GM03348 (cell line): Measurements from ENCODE around the gene KDM4B.
A peak's percentile ranks its signal among the peaks of the same experiment; 100 is the strongest.

Experiments
- DNase-seq: peaks from one replicate; pipeline ENCODE4 v3.0.0; 2012; ENCODE audit warnings: low spot score

Gene KDM4B

DNA sequence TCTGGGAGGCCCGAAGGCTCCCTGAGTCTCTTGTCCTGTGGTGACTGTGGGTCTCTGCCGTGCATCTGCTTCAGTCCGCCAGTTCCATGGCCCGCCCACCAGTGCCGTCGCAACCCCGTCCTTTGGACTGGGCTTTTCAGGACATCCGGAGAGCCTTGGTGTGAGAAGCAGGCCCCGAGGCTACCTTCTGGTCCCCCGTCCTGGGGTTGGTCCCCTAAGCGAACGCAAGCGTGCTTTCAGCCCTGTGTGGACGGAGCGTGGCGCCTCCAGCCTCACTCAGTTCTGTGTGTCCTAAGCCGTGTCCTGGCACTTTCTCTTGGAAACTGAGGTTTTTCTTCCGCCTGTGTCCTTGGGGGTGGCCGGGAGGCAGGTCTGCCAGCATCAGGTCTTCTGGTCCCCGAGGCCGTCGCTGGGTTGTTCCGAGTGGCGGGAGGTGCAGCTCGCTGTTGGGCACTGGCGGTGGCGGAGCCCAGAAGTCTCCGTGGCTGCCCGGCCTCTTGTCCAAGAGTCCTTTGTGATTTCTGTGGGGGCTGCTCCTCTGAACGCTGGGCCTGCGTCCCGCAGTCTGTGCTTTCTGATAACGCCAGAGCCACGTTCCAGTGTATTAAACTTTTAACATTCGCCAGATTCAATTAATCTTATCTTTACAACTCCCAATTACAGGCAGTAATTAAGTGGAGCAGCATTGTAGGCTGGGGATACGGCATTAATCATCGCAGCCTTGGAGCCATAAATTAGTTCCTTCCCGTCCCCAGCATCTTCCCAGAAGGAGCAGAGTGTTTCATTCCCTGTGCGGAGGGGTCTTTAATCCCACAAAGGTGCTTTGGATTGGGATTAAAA lies 99.5 kb downstream of the KDM4B start:
- DNase-seq: no peak

DNA sequence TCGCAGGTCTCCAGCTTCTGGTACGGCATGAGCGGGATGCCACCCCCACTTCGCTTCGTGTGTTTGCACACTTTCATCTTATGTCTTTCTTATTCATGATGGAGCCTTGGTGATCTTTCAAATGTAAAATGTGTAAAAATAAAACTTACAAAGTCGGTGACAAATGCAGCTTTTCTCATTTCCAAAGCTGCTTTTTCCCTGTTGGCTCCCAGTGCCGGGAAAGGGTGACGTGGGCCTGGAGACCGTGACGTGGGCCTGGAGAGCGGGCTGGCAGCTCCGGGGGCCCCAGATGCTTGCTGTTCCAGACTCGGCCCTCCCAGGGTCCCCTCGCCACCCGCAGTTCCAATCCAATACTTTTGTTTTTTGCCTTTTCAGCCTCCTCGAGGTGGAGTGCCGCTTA lies 101.4 kb downstream of the KDM4B start:
- DNase-seq: no peak

DNA sequence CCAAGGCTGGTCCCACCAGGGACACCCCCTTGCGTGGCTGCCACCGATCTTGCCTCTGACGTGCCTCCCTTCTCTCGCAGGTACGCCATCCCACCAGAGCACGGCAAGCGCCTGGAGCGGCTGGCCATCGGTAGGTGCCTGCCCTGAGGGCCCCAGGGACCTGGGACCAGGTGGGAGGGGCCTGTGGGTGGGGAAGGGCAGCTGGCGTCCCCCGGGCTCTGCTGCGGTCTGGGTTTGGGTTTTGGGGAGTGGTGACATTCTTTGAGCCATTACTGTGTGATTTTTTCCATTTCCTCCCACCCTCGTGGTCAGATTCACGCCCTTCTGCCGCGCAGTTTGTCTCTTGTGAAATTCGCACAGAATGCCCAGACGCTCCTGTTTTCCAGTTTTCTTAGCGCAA lies 102.0 kb downstream of the KDM4B start:
- no peak for DNase-seq

- DNase-seq: no peak
Observed at GRCh38 chr19:5071579-5071978, 102.7 kb downstream of the KDM4B start.

GRCh38 chr19:5072115-5072514 lies 103.2 kb downstream of the KDM4B start:
- no peak for DNase-seq

DNA sequence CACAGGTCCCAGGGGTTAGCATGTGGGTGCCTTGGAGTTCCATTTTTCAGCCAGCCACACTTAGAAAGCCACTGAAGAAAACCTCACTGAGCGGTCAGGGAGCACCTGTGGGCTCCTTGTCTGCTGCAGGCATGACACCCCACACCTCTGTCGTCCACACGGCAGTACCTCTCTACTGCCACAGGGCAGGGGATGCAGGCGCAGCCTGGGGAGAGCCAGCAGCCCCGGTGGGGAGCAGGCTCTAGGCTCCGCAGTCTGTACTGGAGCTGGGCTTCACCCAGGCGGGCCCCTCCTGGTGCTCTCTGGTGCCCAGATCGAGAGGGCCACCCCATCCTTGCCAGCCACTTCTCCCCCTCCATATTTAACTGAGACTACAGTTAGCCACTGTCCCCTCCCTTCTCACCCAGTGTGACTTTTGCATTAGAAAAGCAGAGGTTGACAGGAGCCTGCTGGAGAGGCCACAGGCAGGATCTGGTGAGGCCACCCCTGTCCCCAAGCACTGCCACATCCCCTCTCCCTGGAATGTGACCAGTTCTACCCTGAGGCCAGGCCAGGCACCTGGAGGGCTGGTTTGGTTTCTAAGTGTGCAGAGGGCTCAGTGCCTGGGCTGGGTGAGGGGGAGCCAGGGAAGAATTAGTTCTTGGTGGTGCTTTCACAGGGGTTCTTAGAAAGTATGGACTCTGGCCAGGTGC lies 104.4 kb downstream of the KDM4B start:
- no peak for DNase-seq

DNA sequence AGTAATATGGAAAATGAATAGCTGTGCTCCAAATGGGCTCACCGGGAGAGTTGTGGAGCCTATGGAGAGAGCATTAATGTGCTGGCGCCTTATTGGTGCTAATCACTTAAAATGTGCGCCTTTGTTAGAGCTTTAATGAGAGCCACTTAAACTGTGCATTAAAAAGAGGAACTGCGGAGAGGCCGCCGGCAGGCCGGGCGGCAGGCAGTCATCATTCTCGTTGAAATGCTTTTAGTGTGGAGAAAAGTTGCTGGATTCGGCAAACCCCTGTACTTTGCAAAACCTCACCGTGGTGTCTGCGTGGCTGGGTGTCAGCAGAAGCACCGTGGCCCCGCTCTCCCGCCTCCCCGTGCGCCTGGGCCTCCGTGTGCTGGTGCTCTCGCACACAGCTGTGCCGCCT lies 105.5 kb downstream of the KDM4B start:
- DNase-seq: no peak

- DNase-seq: no peak
Observed at GRCh38 chr19:5074830-5075394, 106.0 kb downstream of the KDM4B start.

GRCh38 chr19:5075597-5075996 lies 106.7 kb downstream of the KDM4B start:
- no peak for DNase-seq

GRCh38 chr19:5076440-5077208 lies 107.7 kb downstream of the KDM4B start:
- no peak for DNase-seq

GRCh38 chr19:5077209-5077515 lies 108.2 kb downstream of the KDM4B start:
- no peak for DNase-seq

GRCh38 chr19:5078182-5078581 lies 109.3 kb downstream of the KDM4B start:
- no peak for DNase-seq

- DNase-seq: no peak
Observed at GRCh38 chr19:5078666-5079065, 109.8 kb downstream of the KDM4B start.

GRCh38 chr19:5079071-5079774 lies 110.3 kb downstream of the KDM4B start:
- DNase-seq: no peak

DNA sequence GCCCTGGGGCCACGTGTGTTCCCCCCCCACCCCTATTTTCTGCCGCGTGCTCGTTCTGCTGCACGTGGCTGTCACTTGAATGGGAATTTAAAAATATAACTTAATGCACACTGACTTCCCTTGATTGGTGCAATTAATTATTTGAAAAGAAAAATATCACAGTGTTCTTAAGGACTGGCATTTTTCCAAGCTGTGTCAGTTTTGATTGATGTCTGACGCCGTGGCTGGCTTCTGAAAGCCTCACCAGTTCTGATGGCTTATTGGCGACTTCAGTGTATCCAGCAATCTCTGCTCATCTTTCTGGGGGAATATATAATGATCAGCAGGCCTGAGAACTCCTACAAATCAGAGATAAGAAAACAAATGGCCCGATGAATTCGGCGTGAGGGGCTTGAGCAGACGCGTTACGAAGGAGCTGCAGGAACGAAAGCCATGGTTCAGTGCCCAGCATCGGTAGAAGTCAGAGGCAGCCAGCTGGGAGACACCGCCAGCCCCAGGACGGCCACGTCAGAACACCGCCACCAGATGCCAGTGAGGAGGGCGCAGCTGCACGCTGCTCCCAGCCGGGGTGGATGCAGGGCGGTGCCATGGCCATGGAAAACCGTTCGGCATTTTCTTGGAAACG lies 111.2 kb downstream of the KDM4B start:
- DNase-seq: no peak

- DNase-seq: no peak
Observed at GRCh38 chr19:5080809-5081208, 111.9 kb downstream of the KDM4B start.

DNA sequence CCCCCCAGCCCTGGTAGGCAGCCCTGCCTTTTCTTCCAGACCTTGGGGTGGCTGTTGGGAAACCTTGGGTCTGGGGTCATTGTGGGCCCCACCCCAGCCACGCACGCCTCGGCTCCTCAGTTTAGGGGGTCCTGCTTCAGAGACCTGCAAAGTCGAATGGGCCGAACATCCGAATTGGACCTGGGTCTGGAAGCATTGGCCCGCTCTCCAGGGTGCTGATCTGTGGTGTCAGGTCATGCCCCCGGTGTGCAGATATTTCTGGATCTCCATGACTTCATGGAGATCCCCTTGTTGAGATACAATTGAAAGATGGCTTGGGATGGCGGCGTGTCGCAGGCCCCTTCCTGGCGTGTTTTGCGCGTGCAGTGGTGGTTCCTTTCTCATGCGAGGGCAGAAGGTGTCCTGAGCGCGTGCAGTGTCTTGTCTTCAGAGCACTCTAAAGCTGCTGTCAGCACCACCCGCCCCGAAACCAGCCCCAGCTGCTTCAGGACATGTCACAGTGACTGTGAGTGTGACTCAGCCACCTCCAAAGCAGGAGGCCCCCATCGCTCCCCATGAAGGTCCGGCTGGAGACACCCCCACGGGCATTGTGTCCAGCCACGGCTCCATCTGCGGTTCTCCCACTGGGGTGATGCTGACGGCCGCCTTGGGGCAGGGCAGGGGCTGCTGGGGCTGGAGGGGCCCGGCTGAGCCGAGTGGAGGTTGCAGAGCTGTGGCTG lies 112.7 kb downstream of the KDM4B start:
- no peak for DNase-seq

DNA sequence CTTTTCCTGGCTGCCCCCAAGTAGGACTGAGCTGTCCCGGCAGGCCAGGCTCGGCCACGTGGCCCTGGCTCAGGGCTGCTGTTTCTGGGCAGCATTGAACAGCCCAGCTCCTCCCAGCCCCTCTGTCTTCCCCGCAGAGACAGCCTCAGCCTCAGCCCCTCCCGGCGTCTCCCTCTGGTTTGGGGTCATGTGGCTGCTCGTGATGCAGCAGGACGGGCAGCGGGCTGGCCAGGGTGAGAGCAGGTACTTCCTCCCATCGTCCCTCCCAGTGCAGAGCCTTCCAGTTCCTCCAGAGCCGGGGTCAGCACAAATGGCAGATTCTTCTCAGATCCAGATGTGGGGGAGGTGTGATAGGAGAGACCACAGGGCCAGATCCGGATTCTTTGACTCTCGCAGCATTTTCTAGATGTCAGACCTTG lies 114.6 kb downstream of the KDM4B start:
- peak; percentile 23 for DNase-seq

- DNase-seq: no peak
Observed at GRCh38 chr19:5085566-5085965, 116.7 kb downstream of the KDM4B start.

GRCh38 chr19:5086230-5086629 lies 117.3 kb downstream of the KDM4B start:
- DNase-seq: no peak
